Neural progenitor cell (in vitro differentiated cells): ENCODE measurements around the gene AATK. TPM values are rescaled to one million over a fixed set of nuclear protein-coding genes. Genes with fewer than 3 reads are reported as not detected.

Experiments used
- DNase-seq: peaks from one replicate; pipeline ENCODE4 v3.0.0-alpha.2; 2016; ENCODE audit warnings: low spot score
- H2AFZ ChIP-seq: fragments of 200-600 bp; sonication (generic); replicated peaks from 2 replicates; pipeline ENCODE4 v1.6.1; 2016; ENCODE audit warnings: antibody characterized with exemption
- H3F3A ChIP-seq: fragments of 200-600 bp; sonication (generic); 2 replicates; pipeline ENCODE4 v1.6.1; 2016; ENCODE audit warnings: antibody characterized with exemption, low read depth
- H3K27ac ChIP-seq: fragments of 200-600 bp; sonication (generic); 2 replicates; pipeline ENCODE4 v1.5.1; 2016; ENCODE audit warnings: mild to moderate bottlenecking
- H3K27me3 ChIP-seq: fragments of 200-600 bp; sonication (generic); 2 replicates; pipeline ENCODE4 v1.6.1; 2016; ENCODE audit warnings: mild to moderate bottlenecking, moderate library complexity
- H3K36me3 ChIP-seq: fragments of 200-600 bp; sonication (generic); 2 replicates; pipeline ENCODE4 v1.5.1; 2016
- H3K4me1 ChIP-seq: fragments of 200-600 bp; sonication (generic); 2 replicates; pipeline ENCODE4 v1.6.1; 2016; ENCODE audit warnings: mixed run types
- H3K4me2 ChIP-seq: fragments of 200-600 bp; sonication (generic); 2 replicates; pipeline ENCODE4 v1.6.1; 2016
- H3K4me3 ChIP-seq: fragments of 200-600 bp; sonication (generic); 2 replicates; pipeline ENCODE4 v1.5.1; 2016
- H3K79me2 ChIP-seq: fragments of 200-600 bp; sonication (generic); 2 replicates; pipeline ENCODE4 v1.6.1; 2016; ENCODE audit warnings: low read depth
- H3K9ac ChIP-seq: fragments of 200-600 bp; sonication (generic); 2 replicates; pipeline ENCODE4 v1.6.1; 2016
- H3K9me3 ChIP-seq: fragments of 200-600 bp; sonication (generic); 2 replicates; pipeline ENCODE4 v1.5.1; 2016; ENCODE audit warnings: low read depth
- H4K20me1 ChIP-seq: fragments of 200-600 bp; sonication (generic); 2 replicates; pipeline ENCODE4 v1.6.1; 2016; ENCODE audit warnings: low read depth
- H3K27ac Mint-ChIP-seq: 3 replicates; pipeline ENCODE4 v1.8.0; 2021; ENCODE audit warnings: mixed read lengths
- H3K27me3 Mint-ChIP-seq: 2 replicates; pipeline ENCODE4 v1.8.0; 2022; ENCODE audit warnings: low read depth, mild to moderate bottlenecking, inconsistent platforms, moderate library complexity, mixed read lengths; ENCODE audit not compliant: insufficient read depth
- H3K36me3 Mint-ChIP-seq: 3 replicates; pipeline ENCODE4 v1.8.0; 2021; ENCODE audit warnings: mixed read lengths
- H3K4me1 Mint-ChIP-seq: 3 replicates; pipeline ENCODE4 v1.8.0; 2021; ENCODE audit warnings: mixed read lengths
- H3K4me3 Mint-ChIP-seq: 3 replicates; pipeline ENCODE4 v1.8.0; 2021; ENCODE audit warnings: mild to moderate bottlenecking, moderate library complexity, mixed read lengths
- H3K9me3 Mint-ChIP-seq: 3 replicates; pipeline ENCODE4 v1.8.0; 2020; ENCODE audit warnings: mixed read lengths
- EZH2 ChIP-seq: fragments of 200-600 bp; sonication (generic); IDR thresholded peaks from 2 replicates; pipeline ENCODE4 v1.6.1; 2017; ENCODE audit warnings: antibody characterized with exemption, mild to moderate bottlenecking, moderate library complexity
- EZH2phosphoT487 ChIP-seq: fragments of 200-600 bp; sonication (generic); IDR thresholded peaks from 2 replicates; pipeline ENCODE4 v1.6.1; 2017; ENCODE audit warnings: antibody characterized with exemption
- total RNA-seq: library from RNA; depleted of rRNA; stranded (reverse); fragments of >200 nt; gene quantifications from 2 replicates; pipeline ENCODE4 v1.2.3, GENCODE V29; 2015; ENCODE audit warnings: low replicate concordance
- TF ChIP-seq, protein P1 (sequence below): fragments of 200-600 bp; sonication (generic); IDR thresholded peaks from 2 replicates; pipeline ENCODE4 v1.5.1; 2017; ENCODE audit warnings: antibody characterized with exemption, mild to moderate bottlenecking

AATK gene
- total RNA-seq, 1 donor from 2014 or later = 0.32 TPM

GRCh38 chr17:81163703-81164370, 2.2 kb downstream of the AATK start:
- H3K4me1 Mint-ChIP-seq = peaks cover 10% of the 10 kb centered on the region
- peak overlapping the region; percentile 33 for H3K27ac Mint-ChIP-seq
- Histone ChIP-seq H3K4me2 (no peak overlapping the region), H3K9ac (no peak overlapping the region), H3K27ac (no peak overlapping the region), H3K36me3 (no peaks in the 10 kb centered on the region), H3F3A (peaks cover 12% of the 10 kb centered on the region), H4K20me1 (no peaks in the 10 kb centered on the region), H3K4me3 (no peak overlapping the region), H3K79me2 (no peaks in the 10 kb centered on the region), H3K27me3 (peaks cover 9% of the 10 kb centered on the region), H3K4me1 (peaks cover 13% of the 10 kb centered on the region), H3K9me3 (no peaks in the 10 kb centered on the region), H2AFZ (no peak overlapping the region)
- TF ChIP-seq EZH2 (no peak), EZH2phosphoT487 (no peak)
- TF ChIP-seq, protein P1, sequence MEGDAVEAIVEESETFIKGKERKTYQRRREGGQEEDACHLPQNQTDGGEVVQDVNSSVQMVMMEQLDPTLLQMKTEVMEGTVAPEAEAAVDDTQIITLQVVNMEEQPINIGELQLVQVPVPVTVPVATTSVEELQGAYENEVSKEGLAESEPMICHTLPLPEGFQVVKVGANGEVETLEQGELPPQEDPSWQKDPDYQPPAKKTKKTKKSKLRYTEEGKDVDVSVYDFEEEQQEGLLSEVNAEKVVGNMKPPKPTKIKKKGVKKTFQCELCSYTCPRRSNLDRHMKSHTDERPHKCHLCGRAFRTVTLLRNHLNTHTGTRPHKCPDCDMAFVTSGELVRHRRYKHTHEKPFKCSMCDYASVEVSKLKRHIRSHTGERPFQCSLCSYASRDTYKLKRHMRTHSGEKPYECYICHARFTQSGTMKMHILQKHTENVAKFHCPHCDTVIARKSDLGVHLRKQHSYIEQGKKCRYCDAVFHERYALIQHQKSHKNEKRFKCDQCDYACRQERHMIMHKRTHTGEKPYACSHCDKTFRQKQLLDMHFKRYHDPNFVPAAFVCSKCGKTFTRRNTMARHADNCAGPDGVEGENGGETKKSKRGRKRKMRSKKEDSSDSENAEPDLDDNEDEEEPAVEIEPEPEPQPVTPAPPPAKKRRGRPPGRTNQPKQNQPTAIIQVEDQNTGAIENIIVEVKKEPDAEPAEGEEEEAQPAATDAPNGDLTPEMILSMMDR = no peak
- H3K36me3 Mint-ChIP-seq = no peaks in the 10 kb centered on the region
- peak overlapping the region; percentile 64 for H3K4me3 Mint-ChIP-seq
- DNase-seq = no peak
- H3K9me3 Mint-ChIP-seq = no peaks in the 10 kb centered on the region
- no peaks in the 10 kb centered on the region for H3K27me3 Mint-ChIP-seq

DNA sequence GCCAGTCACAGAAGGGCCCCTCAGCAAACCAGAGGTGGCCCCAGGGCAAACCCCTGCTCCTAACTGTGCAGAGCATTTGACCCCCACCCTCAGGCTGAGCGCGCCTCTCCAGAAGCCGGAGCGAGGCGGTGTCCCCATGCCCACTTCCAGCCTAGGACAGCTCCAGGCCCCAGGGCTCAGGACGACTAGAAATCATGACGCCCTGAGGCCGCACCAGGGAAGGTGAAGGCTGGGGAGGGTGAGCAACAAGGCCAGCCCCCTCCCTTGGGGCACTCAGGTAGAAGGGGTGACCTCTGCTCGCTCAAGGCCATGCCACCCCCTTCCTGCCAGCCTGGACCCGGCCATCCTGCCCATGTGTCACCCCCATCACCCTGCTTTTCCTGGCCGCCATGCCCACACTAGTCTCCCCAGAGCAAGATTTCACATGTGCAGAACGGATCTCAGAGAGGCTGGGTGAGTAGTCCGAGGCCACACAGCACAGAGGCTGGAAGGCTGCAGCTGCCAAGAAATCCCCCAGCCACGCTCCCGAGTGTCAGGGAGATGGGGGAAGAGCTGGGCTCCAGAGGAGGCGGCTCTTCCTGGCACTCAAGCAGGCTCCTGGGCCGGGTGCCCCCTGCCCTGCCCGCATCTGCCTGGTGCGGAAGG, 2.8 kb downstream of the AATK start:
- peaks cover 10% of the 10 kb centered on the region for H3K4me1 Mint-ChIP-seq
- no peak overlapping the region for H2AFZ ChIP-seq

GRCh38 chr17:81162491-81162890, 3.5 kb downstream of the AATK start:
- Histone ChIP-seq H3K4me2 (no peak overlapping the region), H3K27me3 (peaks cover 9% of the 10 kb centered on the region), H3F3A (peaks cover 12% of the 10 kb centered on the region), H3K79me2 (no peaks in the 10 kb centered on the region), H3K9ac (no peak overlapping the region), H3K36me3 (no peaks in the 10 kb centered on the region), H3K4me1 (peaks cover 13% of the 10 kb centered on the region), H3K9me3 (no peaks in the 10 kb centered on the region), H4K20me1 (no peaks in the 10 kb centered on the region), H3K4me3 (no peak overlapping the region), H3K27ac (no peak overlapping the region), H2AFZ (no peak overlapping the region)
- Mint-ChIP-seq H3K4me1 (peaks cover 10% of the 10 kb centered on the region), H3K4me3 (no peak overlapping the region), H3K27me3 (no peaks in the 10 kb centered on the region), H3K27ac (no peak overlapping the region), H3K36me3 (no peaks in the 10 kb centered on the region), H3K9me3 (no peaks in the 10 kb centered on the region)
- no peak for DNase-seq
- TF ChIP-seq, protein P1 = no peak
- no peak for TF ChIP-seq EZH2phosphoT487
- no peak for TF ChIP-seq EZH2

More for the DNA sequence above, 2.8 kb downstream of the AATK start:
- Histone ChIP-seq H3K9ac (no peak overlapping the region), H3F3A (peaks cover 12% of the 10 kb centered on the region), H3K79me2 (no peaks in the 10 kb centered on the region), H3K4me2 (no peak overlapping the region), H4K20me1 (no peaks in the 10 kb centered on the region), H3K4me3 (no peak overlapping the region), H3K27ac (no peak overlapping the region), H3K9me3 (no peaks in the 10 kb centered on the region), H3K36me3 (no peaks in the 10 kb centered on the region), H3K27me3 (peaks cover 9% of the 10 kb centered on the region), H3K4me1 (peaks cover 13% of the 10 kb centered on the region)
- no peaks in the 10 kb centered on the region for H3K27me3 Mint-ChIP-seq
- H3K4me3 Mint-ChIP-seq = no peak overlapping the region
- H3K9me3 Mint-ChIP-seq = no peaks in the 10 kb centered on the region
- no peak for TF ChIP-seq EZH2phosphoT487
- no peak for TF ChIP-seq EZH2
- TF ChIP-seq, protein P1 = no peak
- peak overlapping the region; percentile 72 for H3K27ac Mint-ChIP-seq
- no peak for DNase-seq
- no peaks in the 10 kb centered on the region for H3K36me3 Mint-ChIP-seq
